SH-SY5Y (cell line): ENCODE results near the gene KANSL1.

Experiments
- GATA2 ChIP-seq: IDR thresholded peaks from 2 replicates; pipeline ENCODE4 v1.6.1; 2011; ENCODE audit warnings: mild to moderate bottlenecking, low read depth, low read length
- GATA3 ChIP-seq: IDR thresholded peaks from 2 replicates; pipeline ENCODE4 v1.6.1; 2011; ENCODE audit warnings: low read depth, mild to moderate bottlenecking, low read length, moderate library complexity

- no peak for TF ChIP-seq GATA2
- no peak for TF ChIP-seq GATA3
These were observed 83.0 kb downstream of the KANSL1 start for GRCh38 chr17:46110219-46110618.
